ENCODE results near the gene ULBP3. TPM values are rescaled to one million over a fixed set of nuclear protein-coding genes. Genes with fewer than 3 reads are reported as not detected.

The ULBP3 gene
- total RNA-seq, 2 donors from 2014 or later = 1.1 TPM; not detected in 1

GRCh38 chr6:150043501-150044412, 25.2 kb downstream of the ULBP3 start:
- no peak for ATAC-seq (replicated peaks)
- no peaks in the 10 kb centered on the region for H3K9me3 Mint-ChIP-seq
- H3K27me3 Mint-ChIP-seq = peaks cover 61% of the 10 kb centered on the region
- H3K36me3 Mint-ChIP-seq (ENCODE audit: low read depth) = no peaks in the 10 kb centered on the region
- no peaks in the 10 kb centered on the region for H3K4me1 Mint-ChIP-seq
- H3K27ac Mint-ChIP-seq = no peak overlapping the region
- no peak overlapping the region for H3K4me3 Mint-ChIP-seq

- Mint-ChIP-seq H3K4me1 (no peaks in the 10 kb centered on the region), H3K27ac (no peak overlapping the region), H3K4me3 (no peak overlapping the region), H3K36me3 (ENCODE audit: low read depth) (no peaks in the 10 kb centered on the region), H3K27me3 (peaks cover 64% of the 10 kb centered on the region), H3K9me3 (no peaks in the 10 kb centered on the region)
- no peak for ATAC-seq (replicated peaks)
Observed at GRCh38 chr6:150043096-150043495, 25.8 kb downstream of the ULBP3 start.

- Mint-ChIP-seq H3K27ac (no peak overlapping the region), H3K36me3 (ENCODE audit: low read depth) (peaks cover 6% of the 10 kb centered on the region), H3K27me3 (peaks cover 68% of the 10 kb centered on the region), H3K9me3 (no peaks in the 10 kb centered on the region), H3K4me1 (peaks cover 7% of the 10 kb centered on the region), H3K4me3 (no peak overlapping the region)
- ATAC-seq (replicated peaks) = no peak
Observed at GRCh38 chr6:150038202-150039062, 30.5 kb downstream of the ULBP3 start.

GRCh38 chr6:150037526-150038201, 31.3 kb downstream of the ULBP3 start:
- Mint-ChIP-seq H3K4me1 (peaks cover 7% of the 10 kb centered on the region), H3K9me3 (no peaks in the 10 kb centered on the region), H3K27ac (no peak overlapping the region), H3K36me3 (ENCODE audit: low read depth) (peaks cover 6% of the 10 kb centered on the region), H3K4me3 (peak overlapping the region; percentile 59), H3K27me3 (peaks cover 71% of the 10 kb centered on the region)
- peak; percentile 32 for ATAC-seq (replicated peaks)

GRCh38 chr6:150036081-150036480, 32.8 kb downstream of the ULBP3 start:
- Mint-ChIP-seq H3K36me3 (ENCODE audit: low read depth) (peaks cover 6% of the 10 kb centered on the region), H3K27ac (no peak overlapping the region), H3K4me3 (no peak overlapping the region), H3K27me3 (peaks cover 62% of the 10 kb centered on the region), H3K4me1 (peaks cover 7% of the 10 kb centered on the region), H3K9me3 (no peaks in the 10 kb centered on the region)
- no peak for ATAC-seq (replicated peaks)

- Mint-ChIP-seq H3K4me1 (peaks cover 7% of the 10 kb centered on the region), H3K27ac (no peak overlapping the region), H3K9me3 (no peaks in the 10 kb centered on the region), H3K27me3 (peaks cover 35% of the 10 kb centered on the region), H3K4me3 (no peak overlapping the region), H3K36me3 (ENCODE audit: low read depth) (peaks cover 6% of the 10 kb centered on the region)
- no peak for ATAC-seq (replicated peaks)
Observed at GRCh38 chr6:150033207-150033771, 35.6 kb downstream of the ULBP3 start.

DNA sequence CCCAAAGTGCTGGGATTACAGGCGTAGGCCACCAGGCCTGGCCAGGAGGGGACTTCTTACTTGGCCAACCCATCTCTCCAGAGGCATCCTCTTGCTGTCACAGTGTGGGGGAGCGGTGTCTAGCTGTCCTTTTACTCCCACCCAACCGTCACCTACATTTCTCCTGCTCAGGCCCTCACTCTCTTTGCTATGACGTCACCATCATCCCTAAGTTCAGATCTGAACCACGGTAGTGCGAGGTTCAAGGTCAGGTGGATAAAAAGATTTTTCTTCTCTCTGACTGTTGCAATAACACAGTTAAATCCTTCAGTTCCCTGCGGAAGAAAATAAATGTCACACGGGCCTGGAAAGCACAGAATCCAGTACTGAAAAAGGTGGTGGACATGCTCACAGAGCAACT, 36.3 kb downstream of the ULBP3 start:
- Mint-ChIP-seq H3K4me3 (no peak overlapping the region), H3K27me3 (peaks cover 38% of the 10 kb centered on the region), H3K9me3 (no peaks in the 10 kb centered on the region), H3K4me1 (peaks cover 7% of the 10 kb centered on the region), H3K36me3 (ENCODE audit: low read depth) (peaks cover 6% of the 10 kb centered on the region), H3K27ac (no peak overlapping the region)
- no peak for ATAC-seq (replicated peaks)

DNA sequence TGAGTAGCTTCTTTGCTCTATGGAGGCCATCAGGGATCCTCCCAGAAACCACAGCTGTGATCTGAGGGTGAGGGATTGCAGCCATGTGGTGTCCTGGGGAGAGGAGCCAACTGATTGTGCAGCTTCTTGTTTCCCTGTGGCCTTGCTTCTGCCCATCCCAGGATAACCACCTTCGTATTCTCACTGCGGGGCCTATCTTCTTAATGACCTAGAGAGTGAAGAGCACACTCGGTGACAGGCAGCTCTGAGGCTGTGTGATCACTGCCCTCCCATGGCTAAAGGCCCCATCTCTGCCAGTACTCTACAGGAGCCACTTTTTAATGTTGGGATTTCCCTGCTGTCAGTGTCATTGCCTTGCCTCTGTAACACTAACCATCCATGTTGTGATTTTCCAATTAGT, 38.3 kb downstream of the ULBP3 start:
- Mint-ChIP-seq H3K9me3 (no peaks in the 10 kb centered on the region), H3K4me1 (peaks cover 2% of the 10 kb centered on the region), H3K36me3 (ENCODE audit: low read depth) (no peaks in the 10 kb centered on the region), H3K4me3 (no peak overlapping the region), H3K27me3 (peaks cover 31% of the 10 kb centered on the region), H3K27ac (no peak overlapping the region)
- no peak for ATAC-seq (replicated peaks)

GRCh38 chr6:150029749-150030148, 39.2 kb downstream of the ULBP3 start:
- Mint-ChIP-seq H3K9me3 (no peaks in the 10 kb centered on the region), H3K4me3 (no peak overlapping the region), H3K27me3 (peaks cover 32% of the 10 kb centered on the region), H3K4me1 (peaks cover 7% of the 10 kb centered on the region), H3K27ac (no peak overlapping the region), H3K36me3 (ENCODE audit: low read depth) (no peaks in the 10 kb centered on the region)
- no peak for ATAC-seq (replicated peaks)

DNA sequence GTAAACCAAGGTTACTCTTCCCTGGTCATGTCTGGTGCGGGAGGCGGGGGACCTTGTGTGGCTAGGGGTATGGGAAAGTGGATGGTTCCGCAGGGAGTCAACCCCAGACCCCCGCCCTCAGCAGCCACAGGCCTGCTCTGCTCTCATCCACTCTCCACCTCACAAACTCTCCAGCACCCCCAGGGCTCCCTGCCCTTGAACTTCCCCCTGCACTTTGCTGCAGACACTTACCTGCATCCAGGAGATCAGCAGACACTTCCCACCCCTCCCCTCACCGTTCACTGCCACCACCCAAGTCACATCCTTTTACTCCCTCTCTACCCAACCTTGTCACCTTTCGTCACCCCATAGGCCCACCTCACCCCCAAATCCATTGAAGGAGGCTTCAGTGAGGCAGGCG, 39.6 kb downstream of the ULBP3 start:
- Mint-ChIP-seq H3K9me3 (no peaks in the 10 kb centered on the region), H3K36me3 (ENCODE audit: low read depth) (no peaks in the 10 kb centered on the region), H3K4me3 (no peak overlapping the region), H3K27ac (no peak overlapping the region), H3K4me1 (peaks cover 7% of the 10 kb centered on the region), H3K27me3 (peaks cover 33% of the 10 kb centered on the region)
- ATAC-seq (replicated peaks) = no peak

- ATAC-seq (replicated peaks) = no peak
- Mint-ChIP-seq H3K4me3 (no peak overlapping the region), H3K9me3 (no peaks in the 10 kb centered on the region), H3K27me3 (peaks cover 34% of the 10 kb centered on the region), H3K27ac (no peak overlapping the region), H3K4me1 (peaks cover 7% of the 10 kb centered on the region), H3K36me3 (ENCODE audit: low read depth) (no peaks in the 10 kb centered on the region)
Observed at GRCh38 chr6:150028799-150029198, 40.1 kb downstream of the ULBP3 start.

DNA sequence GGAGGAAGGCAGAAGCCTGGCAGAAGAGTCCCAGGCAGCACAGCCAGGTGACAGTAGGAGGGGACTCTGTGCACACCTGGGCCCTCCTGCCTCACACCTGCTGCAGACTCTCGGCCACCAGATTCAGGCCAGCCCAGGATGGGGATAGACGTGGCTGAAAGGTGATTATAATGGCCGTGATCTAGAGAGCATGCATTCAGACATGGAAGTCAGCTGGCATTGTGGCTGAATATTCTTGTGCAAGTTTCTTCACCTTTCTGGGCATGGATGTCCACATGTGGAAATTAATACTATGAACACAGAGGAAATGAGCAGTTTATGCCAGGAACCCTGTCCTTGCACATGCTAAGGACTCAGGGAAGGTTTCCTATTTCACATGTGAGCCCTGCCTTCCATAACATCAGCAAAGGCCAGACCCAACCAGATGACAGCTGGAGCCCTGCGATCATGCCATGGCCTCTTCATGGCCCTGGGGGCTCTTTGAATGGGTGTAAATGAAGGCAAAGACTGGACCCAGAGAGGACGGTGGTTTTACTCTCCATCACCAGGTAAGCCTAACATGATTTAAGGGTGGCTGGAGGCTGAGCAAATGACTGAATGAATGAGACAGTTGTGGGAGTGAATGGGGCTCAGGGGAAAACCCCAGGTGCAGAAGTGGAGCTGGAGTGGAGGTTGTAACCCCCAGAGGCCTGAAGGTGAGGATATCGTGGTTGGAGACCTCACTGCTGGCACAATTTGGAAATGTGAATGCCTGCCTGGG, 40.9 kb downstream of the ULBP3 start:
- H3K27ac Mint-ChIP-seq = no peak overlapping the region
- no peaks in the 10 kb centered on the region for H3K36me3 Mint-ChIP-seq (ENCODE audit: low read depth)
- peaks cover 31% of the 10 kb centered on the region for H3K27me3 Mint-ChIP-seq
- H3K9me3 Mint-ChIP-seq = no peaks in the 10 kb centered on the region
- no peak overlapping the region for H3K4me3 Mint-ChIP-seq
- no peak for ATAC-seq (replicated peaks)
- H3K4me1 Mint-ChIP-seq = peaks cover 7% of the 10 kb centered on the region

DNA sequence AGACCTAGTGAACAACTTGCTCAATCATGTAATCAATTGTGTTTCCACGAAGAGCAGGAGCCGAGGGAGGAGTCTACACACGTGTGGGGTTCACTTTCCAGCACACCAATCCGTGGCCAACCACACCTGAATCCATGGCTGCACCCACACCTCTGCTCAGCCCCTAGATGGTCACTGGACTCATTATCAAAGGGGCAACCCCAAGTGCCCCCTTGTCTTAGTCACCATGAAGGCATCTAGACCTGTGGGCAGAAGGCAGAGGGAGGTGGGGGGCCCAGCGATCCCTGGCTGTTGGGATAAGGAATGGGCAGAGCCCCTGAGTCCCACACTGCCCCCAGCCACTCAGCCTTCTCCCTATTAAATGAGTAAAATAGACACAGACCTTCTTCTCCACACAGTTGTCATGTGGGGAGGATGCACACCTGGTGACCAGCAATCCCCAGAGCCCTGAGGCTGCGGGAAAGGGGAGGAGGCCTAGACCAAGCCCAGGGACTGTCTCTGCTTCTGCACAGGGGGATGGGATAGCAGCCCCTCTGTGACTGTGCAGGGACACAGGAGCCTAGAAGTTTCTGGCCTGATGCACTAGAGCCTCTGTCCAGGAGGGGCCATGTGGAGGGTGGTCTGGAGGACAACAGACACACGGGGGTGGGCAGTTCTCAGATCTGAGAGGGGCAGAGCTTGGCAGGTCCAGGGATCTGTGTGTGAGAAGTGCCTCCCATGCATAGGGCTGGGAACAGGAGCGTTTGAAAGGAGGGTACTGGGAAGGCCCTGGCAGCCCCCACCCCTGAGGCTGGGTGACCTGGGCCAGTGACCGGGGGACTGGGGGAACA, 41.7 kb downstream of the ULBP3 start:
- no peak overlapping the region for H3K27ac Mint-ChIP-seq
- H3K4me1 Mint-ChIP-seq = peaks cover 7% of the 10 kb centered on the region
- peaks cover 27% of the 10 kb centered on the region for H3K27me3 Mint-ChIP-seq
- ATAC-seq (replicated peaks) = no peak
- no peak overlapping the region for H3K4me3 Mint-ChIP-seq
- no peaks in the 10 kb centered on the region for H3K9me3 Mint-ChIP-seq
- H3K36me3 Mint-ChIP-seq (ENCODE audit: low read depth) = no peaks in the 10 kb centered on the region

All from activated T-helper 17 cell treated with anti-CD3 and anti-CD28 coated beads, Interleukin-2, amount 50 U/mL, for 72 hours (primary cell).